GM20000 (cell line): ENCODE measurements around the gene FAM171A1.
"Not testable (repeated sequence)": the region's sequence is repeated elsewhere in the genome, so short reads cannot be mapped to it uniquely, and the experiment has no call there.

Experiments
- DNase-seq: peaks from one replicate; pipeline ENCODE4 v3.0.0; 2012; ENCODE audit warnings: low spot score
- CTCF ChIP-seq: IDR thresholded peaks from 2 replicates; pipeline ENCODE4 v1.5.1; 2012; ENCODE audit warnings: mild to moderate bottlenecking, control low read depth; ENCODE audit errors: extremely low read depth, missing control alignments

Gene FAM171A1

GRCh38 chr10:15405319-15405718 is 34.2 kb upstream of the FAM171A1 start:
- TF ChIP-seq CTCF = no peak
- DNase-seq = no peak

GRCh38 chr10:15401382-15401781 is 30.3 kb upstream of the FAM171A1 start:
- DNase-seq = no peak
- TF ChIP-seq CTCF = no peak

GRCh38 chr10:15400461-15400860 is 29.4 kb upstream of the FAM171A1 start:
- DNase-seq = not testable (repeated sequence)

- no peak for TF ChIP-seq CTCF
- DNase-seq = no peak
These were observed 28.1 kb upstream of the FAM171A1 start for GRCh38 chr10:15399060-15399661.

GRCh38 chr10:15395935-15396334 is 24.8 kb upstream of the FAM171A1 start:
- TF ChIP-seq CTCF = no peak
- DNase-seq = no peak

- TF ChIP-seq CTCF = no peak
- no peak for DNase-seq
These were observed 22.2 kb upstream of the FAM171A1 start for GRCh38 chr10:15393139-15393825.

- TF ChIP-seq CTCF = no peak
- DNase-seq = no peak
These were observed 20.4 kb upstream of the FAM171A1 start for GRCh38 chr10:15391491-15391890.

- not testable (repeated sequence) for DNase-seq
These were observed 17.1 kb upstream of the FAM171A1 start for GRCh38 chr10:15388172-15388571.
